A549 (cell line): Measurements from ENCODE around the gene XIST.
"Not testable (repeated sequence)": the region's sequence is repeated elsewhere in the genome, so short reads cannot be mapped to it uniquely, and the experiment has no call there.

Experiments
- BHLHE40 ChIP-seq: IDR thresholded peaks from 2 replicates; pipeline ENCODE4 v1.6.1; 2012; ENCODE audit warnings: low read depth, low read length, inconsistent platforms
- CEBPB ChIP-seq, 2 experiments: fragments of >200 bp in 1 of 2; sonication (Bioruptor Twin) in 1 of 2; formaldehyde crosslinking in 1 of 2; IDR thresholded peaks; 2 replicates each; pipeline ENCODE4 v1.6.1; 2012 to 2016
- FOSL2 ChIP-seq, 2 experiments: fragments of 450-650 bp in 1 of 2; fragments of >200 bp in 1 of 2; sonication (Bioruptor Twin) in 1 of 2; formaldehyde crosslinking; IDR thresholded peaks; 2 replicates each; pipeline versions ENCODE4 v1.5.0 to v1.6.1; 2016 to 2020; ENCODE audit warnings: mild to moderate bottlenecking in 1 of 2, moderate library complexity in 1 of 2
- HDAC2 ChIP-seq: fragments of 200-600 bp; sonication (generic); IDR thresholded peaks from 2 replicates; pipeline ENCODE4 v1.6.1; 2016
- HOXA7 ChIP-seq: fragments of 250-450 bp; sonication (Bioruptor Pico); IDR thresholded peaks from 2 replicates; pipeline ENCODE4 v1.5.0; 2020; ENCODE audit warnings: mild to moderate bottlenecking, moderate library complexity
- JUN ChIP-seq, 2 experiments: fragments of >200 bp; sonication (Bioruptor Twin); formaldehyde crosslinking; IDR thresholded peaks; 2 replicates in 1 of 2; 3 replicates in 1 of 2; pipeline ENCODE4 v1.6.1; 2016 to 2017
- MAZ ChIP-seq: fragments of 150-350 bp; IDR thresholded peaks from 2 replicates; pipeline ENCODE4 v1.6.1; 2014; ENCODE audit warnings: antibody characterized with exemption, low read depth, low read length, borderline replicate concordance
- POLR2A ChIP-seq: IDR thresholded peaks from 2 replicates; pipeline ENCODE4 v1.6.1; 2012; ENCODE audit warnings: mild to moderate bottlenecking, low read length
- SMC3 ChIP-seq: fragments of >200 bp; sonication (Bioruptor Twin); formaldehyde crosslinking; IDR thresholded peaks from 3 replicates; pipeline ENCODE4 v1.6.1; 2018; ENCODE audit warnings: inconsistent platforms
- USF2 ChIP-seq: fragments of 450-650 bp; IDR thresholded peaks from 2 replicates; pipeline ENCODE4 v1.6.1; 2014; ENCODE audit warnings: antibody characterized with exemption
- TF ChIP-seq, protein P1 (sequence below): fragments of >200 bp; sonication (Bioruptor Twin); formaldehyde crosslinking; IDR thresholded peaks from 3 replicates; pipeline ENCODE4 v1.5.1; 2016
- TF ChIP-seq, protein P2 (sequence below): IDR thresholded peaks from 2 replicates; pipeline ENCODE4 v1.6.1; 2012

- TF ChIP-seq USF2; SMC3; HOXA7 (CRISPR knock-in tag); POLR2A; CEBPB (IDR thresholded peaks at IDR 0.05); FOSL2 (IDR thresholded peaks at IDR 0.05); FOSL2 (CRISPR knock-in tag; IDR thresholded peaks at IDR 0.05); JUN (IDR thresholded peaks at IDR 0.05); BHLHE40; MAZ; HDAC2: not testable (repeated sequence)
- TF ChIP-seq, protein P1, sequence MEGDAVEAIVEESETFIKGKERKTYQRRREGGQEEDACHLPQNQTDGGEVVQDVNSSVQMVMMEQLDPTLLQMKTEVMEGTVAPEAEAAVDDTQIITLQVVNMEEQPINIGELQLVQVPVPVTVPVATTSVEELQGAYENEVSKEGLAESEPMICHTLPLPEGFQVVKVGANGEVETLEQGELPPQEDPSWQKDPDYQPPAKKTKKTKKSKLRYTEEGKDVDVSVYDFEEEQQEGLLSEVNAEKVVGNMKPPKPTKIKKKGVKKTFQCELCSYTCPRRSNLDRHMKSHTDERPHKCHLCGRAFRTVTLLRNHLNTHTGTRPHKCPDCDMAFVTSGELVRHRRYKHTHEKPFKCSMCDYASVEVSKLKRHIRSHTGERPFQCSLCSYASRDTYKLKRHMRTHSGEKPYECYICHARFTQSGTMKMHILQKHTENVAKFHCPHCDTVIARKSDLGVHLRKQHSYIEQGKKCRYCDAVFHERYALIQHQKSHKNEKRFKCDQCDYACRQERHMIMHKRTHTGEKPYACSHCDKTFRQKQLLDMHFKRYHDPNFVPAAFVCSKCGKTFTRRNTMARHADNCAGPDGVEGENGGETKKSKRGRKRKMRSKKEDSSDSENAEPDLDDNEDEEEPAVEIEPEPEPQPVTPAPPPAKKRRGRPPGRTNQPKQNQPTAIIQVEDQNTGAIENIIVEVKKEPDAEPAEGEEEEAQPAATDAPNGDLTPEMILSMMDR = not testable (repeated sequence)
- TF ChIP-seq, protein P2, sequence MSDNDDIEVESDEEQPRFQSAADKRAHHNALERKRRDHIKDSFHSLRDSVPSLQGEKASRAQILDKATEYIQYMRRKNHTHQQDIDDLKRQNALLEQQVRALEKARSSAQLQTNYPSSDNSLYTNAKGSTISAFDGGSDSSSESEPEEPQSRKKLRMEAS = not testable (repeated sequence)
These were observed 48.4 kb downstream of the XIST start for GRCh38 chrX:73804109-73804508.
